Measurements from ENCODE around the gene SLC25A23.

The SLC25A23 gene

GRCh38 chr19:6424195-6424938, 35.2 kb downstream of the SLC25A23 start, which contains the start of gene KHSRP:
TSS of gene KHSRP (minus strand) at chr19:6424811. CDS start at chr19:6424701, 110 bp downstream.
- peak; percentile 25 for DNase-seq

GRCh38 chr19:6423499-6424194, 35.9 kb downstream of the SLC25A23 start:
- no peak for DNase-seq

- DNase-seq, result no peak
These were observed 38.2 kb downstream of the SLC25A23 start for GRCh38 chr19:6421075-6422014.

GRCh38 chr19:6418562-6418932, 41.0 kb downstream of the SLC25A23 start:
- no peak for DNase-seq

- DNase-seq, result no peak
These were observed 41.7 kb downstream of the SLC25A23 start for GRCh38 chr19:6417713-6418561.

- no peak for DNase-seq
These were observed 42.8 kb downstream of the SLC25A23 start for GRCh38 chr19:6416658-6417405.

- DNase-seq, result no peak
These were observed 43.9 kb downstream of the SLC25A23 start for GRCh38 chr19:6415591-6416190.

GRCh38 chr19:6414793-6415590, 44.6 kb downstream of the SLC25A23 start:
- no peak for DNase-seq

- DNase-seq, result no peak
These were observed 45.6 kb downstream of the SLC25A23 start for GRCh38 chr19:6413721-6414643.

- DNase-seq, result no peak
These were observed 46.3 kb downstream of the SLC25A23 start for GRCh38 chr19:6413291-6413690.

GRCh38 chr19:6412447-6413091, 47.0 kb downstream of the SLC25A23 start:
- DNase-seq, result peak; percentile 20

- DNase-seq, result no peak
These were observed 47.5 kb downstream of the SLC25A23 start for GRCh38 chr19:6412061-6412446.

- no peak for DNase-seq
These were observed 50.2 kb downstream of the SLC25A23 start for GRCh38 chr19:6409346-6409745.

- DNase-seq, result no peak
These were observed 53.2 kb downstream of the SLC25A23 start for GRCh38 chr19:6406401-6406800.

GRCh38 chr19:6402837-6403608, 56.6 kb downstream of the SLC25A23 start:
- DNase-seq, result no peak

GRCh38 chr19:6402058-6402457, 57.5 kb downstream of the SLC25A23 start:
- no peak for DNase-seq

All from effector CD8-positive, alpha-beta T cell (primary cell).